Measurements from ENCODE around the gene GOLGA1.
A peak's percentile ranks its signal among the peaks of the same experiment; 100 is the strongest.
"Not testable (repeated sequence)": the region's sequence is repeated elsewhere in the genome, so short reads cannot be mapped to it uniquely, and the experiment has no call there.

The GOLGA1 gene

GRCh38 chr9:124841075-124841821 is 99.6 kb downstream of the GOLGA1 start:
- Histone ChIP-seq H3K27me3 (ENCODE audit: control insufficient read depth in 5 of 5, insufficient read depth in 4 of 5, low read length in 5 of 5) (no peaks in the 10 kb centered on the region), H3K4me1 (ENCODE audit: control insufficient read depth in 5 of 5, insufficient read depth in 5 of 5, low read length in 5 of 5) (peaks cover 0 to 5% (median 0%) of the 10 kb centered on the region in 5 donors), H3K9ac (ENCODE audit: low read length in 5 of 5) (no peak overlapping the region), H3K27ac (ENCODE audit: low read depth, low read length) (no peak overlapping the region), H3K4me3 (ENCODE audit: low read depth in 1 of 5, low read length in 5 of 5) (no peak overlapping the region), H3K36me3 (ENCODE audit: control insufficient read depth in 5 of 5, insufficient read depth in 5 of 5, low read length in 5 of 5) (no peaks in the 10 kb centered on the region), H3K9me3 (ENCODE audit: control insufficient read depth in 5 of 5, low read length in 5 of 5) (no peaks in the 10 kb centered on the region)

GRCh38 chr9:124840300-124840833 is 100.5 kb downstream of the GOLGA1 start:
- no peak overlapping the region for H3K9ac ChIP-seq (ENCODE audit: low read length in 5 of 5)
- H3K27me3 ChIP-seq (ENCODE audit: control insufficient read depth in 5 of 5, insufficient read depth in 4 of 5, low read length in 5 of 5): no peaks in the 10 kb centered on the region
- H3K4me3 ChIP-seq (ENCODE audit: low read depth in 1 of 5, low read length in 5 of 5): no peak overlapping the region
- peaks cover under 1 to 11% (median 2%) of the 10 kb centered on the region in 5 donors for H3K4me1 ChIP-seq (ENCODE audit: control insufficient read depth in 5 of 5, insufficient read depth in 5 of 5, low read length in 5 of 5)
- H3K36me3 ChIP-seq (ENCODE audit: control insufficient read depth in 5 of 5, insufficient read depth in 5 of 5, low read length in 5 of 5): no peaks in the 10 kb centered on the region
- no peak overlapping the region for H3K27ac ChIP-seq (ENCODE audit: low read depth, low read length)
- H3K9me3 ChIP-seq (ENCODE audit: control insufficient read depth in 5 of 5, low read length in 5 of 5): no peaks in the 10 kb centered on the region

GRCh38 chr9:124839612-124840299 is 101.1 kb downstream of the GOLGA1 start:
- Histone ChIP-seq H3K4me3 (ENCODE audit: low read depth in 1 of 5, low read length in 5 of 5) (no peak overlapping the region), H3K4me1 (ENCODE audit: control insufficient read depth in 5 of 5, insufficient read depth in 5 of 5, low read length in 5 of 5) (peaks cover 5 to 17% (median 8%) of the 10 kb centered on the region in 5 donors), H3K27me3 (ENCODE audit: control insufficient read depth in 5 of 5, insufficient read depth in 4 of 5, low read length in 5 of 5) (no peaks in the 10 kb centered on the region), H3K9ac (ENCODE audit: low read length in 5 of 5) (no peak overlapping the region), H3K36me3 (ENCODE audit: control insufficient read depth in 5 of 5, insufficient read depth in 5 of 5, low read length in 5 of 5) (no peaks in the 10 kb centered on the region), H3K27ac (ENCODE audit: low read depth, low read length) (no peak overlapping the region), H3K9me3 (ENCODE audit: control insufficient read depth in 5 of 5, low read length in 5 of 5) (no peaks in the 10 kb centered on the region)

GRCh38 chr9:124838567-124839275 is 102.2 kb downstream of the GOLGA1 start:
- H3K27me3 ChIP-seq (ENCODE audit: control insufficient read depth in 5 of 5, insufficient read depth in 4 of 5, low read length in 5 of 5); H3K9ac ChIP-seq (ENCODE audit: low read length in 5 of 5); H3K27ac ChIP-seq (ENCODE audit: low read depth, low read length); H3K4me3 ChIP-seq (ENCODE audit: low read depth in 1 of 5, low read length in 5 of 5); H3K9me3 ChIP-seq (ENCODE audit: control insufficient read depth in 5 of 5, low read length in 5 of 5); H3K36me3 ChIP-seq (ENCODE audit: control insufficient read depth in 5 of 5, insufficient read depth in 5 of 5, low read length in 5 of 5): not testable (repeated sequence)
- peaks cover 5 to 22% (median 13%) of the 10 kb centered on the region in 5 donors for H3K4me1 ChIP-seq (ENCODE audit: control insufficient read depth in 5 of 5, insufficient read depth in 5 of 5, low read length in 5 of 5)

- H3K27ac ChIP-seq (ENCODE audit: low read depth, low read length); H3K9me3 ChIP-seq (ENCODE audit: control insufficient read depth in 5 of 5, low read length in 5 of 5); H3K27me3 ChIP-seq (ENCODE audit: control insufficient read depth in 5 of 5, insufficient read depth in 4 of 5, low read length in 5 of 5); H3K36me3 ChIP-seq (ENCODE audit: control insufficient read depth in 5 of 5, insufficient read depth in 5 of 5, low read length in 5 of 5); H3K9ac ChIP-seq (ENCODE audit: low read length in 5 of 5); H3K4me3 ChIP-seq (ENCODE audit: low read depth in 1 of 5, low read length in 5 of 5): not testable (repeated sequence)
- peaks cover 5 to 22% (median 14%) of the 10 kb centered on the region in 5 donors for H3K4me1 ChIP-seq (ENCODE audit: control insufficient read depth in 5 of 5, insufficient read depth in 5 of 5, low read length in 5 of 5)
Measured at GRCh38 chr9:124838132-124838531, 102.8 kb downstream of the GOLGA1 start.

GRCh38 chr9:124835026-124835557 is 105.8 kb downstream of the GOLGA1 start:
- Histone ChIP-seq H3K27ac (ENCODE audit: low read depth, low read length) (no peak overlapping the region), H3K4me1 (ENCODE audit: control insufficient read depth in 5 of 5, insufficient read depth in 5 of 5, low read length in 5 of 5) (peaks cover 11 to 45% (median 30%) of the 10 kb centered on the region in 5 donors), H3K9ac (ENCODE audit: low read length in 5 of 5) (peak overlapping the region in 2 of 5 donors; percentile 6 to 61)

GRCh38 chr9:124834591-124834990 is 106.3 kb downstream of the GOLGA1 start:
- Histone ChIP-seq H3K4me1 (ENCODE audit: control insufficient read depth in 5 of 5, insufficient read depth in 5 of 5, low read length in 5 of 5) (peaks cover 11 to 43% (median 30%) of the 10 kb centered on the region in 5 donors), H3K36me3 (ENCODE audit: control insufficient read depth in 5 of 5, insufficient read depth in 5 of 5, low read length in 5 of 5) (no peaks in the 10 kb centered on the region), H3K27me3 (ENCODE audit: control insufficient read depth in 5 of 5, insufficient read depth in 4 of 5, low read length in 5 of 5) (no peaks in the 10 kb centered on the region), H3K9ac (ENCODE audit: low read length in 5 of 5) (peak overlapping the region in 1 of 5 donors; percentile 61), H3K9me3 (ENCODE audit: control insufficient read depth in 5 of 5, low read length in 5 of 5) (no peaks in the 10 kb centered on the region), H3K4me3 (ENCODE audit: low read depth in 1 of 5, low read length in 5 of 5) (no peak overlapping the region), H3K27ac (ENCODE audit: low read depth, low read length) (no peak overlapping the region)

More at GRCh38 chr9:124835026-124835557, 105.8 kb downstream of the GOLGA1 start:
- H3K36me3 ChIP-seq (ENCODE audit: control insufficient read depth in 5 of 5, insufficient read depth in 5 of 5, low read length in 5 of 5): no peaks in the 10 kb centered on the region
- H3K4me3 ChIP-seq (ENCODE audit: low read depth in 1 of 5, low read length in 5 of 5): no peak overlapping the region
- no peaks in the 10 kb centered on the region for H3K27me3 ChIP-seq (ENCODE audit: control insufficient read depth in 5 of 5, insufficient read depth in 4 of 5, low read length in 5 of 5)
- H3K9me3 ChIP-seq (ENCODE audit: control insufficient read depth in 5 of 5, low read length in 5 of 5): no peaks in the 10 kb centered on the region

GRCh38 chr9:124831642-124832364 is 109.1 kb downstream of the GOLGA1 start:
- no peaks in the 10 kb centered on the region for H3K9me3 ChIP-seq (ENCODE audit: control insufficient read depth in 5 of 5, low read length in 5 of 5)
- peak overlapping the region; percentile 44 for H3K27ac ChIP-seq (ENCODE audit: low read depth, low read length)
- H3K4me1 ChIP-seq (ENCODE audit: control insufficient read depth in 5 of 5, insufficient read depth in 5 of 5, low read length in 5 of 5): peaks cover 11 to 46% (median 30%) of the 10 kb centered on the region in 5 donors
- H3K9ac ChIP-seq (ENCODE audit: low read length in 5 of 5): peak overlapping the region in 2 of 5 donors; percentile 23 to 39
- no peak overlapping the region for H3K4me3 ChIP-seq (ENCODE audit: low read depth in 1 of 5, low read length in 5 of 5)
- peaks cover 0 to 4% (median 0%) of the 10 kb centered on the region in 5 donors for H3K27me3 ChIP-seq (ENCODE audit: control insufficient read depth in 5 of 5, insufficient read depth in 4 of 5, low read length in 5 of 5)
- H3K36me3 ChIP-seq (ENCODE audit: control insufficient read depth in 5 of 5, insufficient read depth in 5 of 5, low read length in 5 of 5): no peaks in the 10 kb centered on the region

- Histone ChIP-seq H3K9me3 (ENCODE audit: control insufficient read depth in 5 of 5, low read length in 5 of 5) (no peaks in the 10 kb centered on the region), H3K9ac (ENCODE audit: low read length in 5 of 5) (no peak overlapping the region), H3K4me1 (ENCODE audit: control insufficient read depth in 5 of 5, insufficient read depth in 5 of 5, low read length in 5 of 5) (peaks cover 11 to 42% (median 30%) of the 10 kb centered on the region in 5 donors), H3K4me3 (ENCODE audit: low read depth in 1 of 5, low read length in 5 of 5) (no peak overlapping the region), H3K36me3 (ENCODE audit: control insufficient read depth in 5 of 5, insufficient read depth in 5 of 5, low read length in 5 of 5) (no peaks in the 10 kb centered on the region), H3K27ac (ENCODE audit: low read depth, low read length) (no peak overlapping the region), H3K27me3 (ENCODE audit: control insufficient read depth in 5 of 5, insufficient read depth in 4 of 5, low read length in 5 of 5) (peaks cover 0 to 4% (median 0%) of the 10 kb centered on the region in 5 donors)
Measured at GRCh38 chr9:124830593-124830992, 110.3 kb downstream of the GOLGA1 start.
